DND-41 (cell line): ENCODE results near the gene DCANP1.

Experiments used
- EZH2 ChIP-seq: IDR thresholded peaks from 3 replicates; pipeline ENCODE4 v1.6.1; 2012; ENCODE audit warnings: borderline replicate concordance, low read depth, mild to moderate bottlenecking, moderate library complexity, low read length, inconsistent platforms; ENCODE audit not compliant: severe bottlenecking
- TF ChIP-seq, protein P1 (sequence below): IDR thresholded peaks from 2 replicates; pipeline ENCODE4 v1.5.1; 2012; ENCODE audit warnings: borderline replicate concordance, low read length, moderate library complexity, mild to moderate bottlenecking; ENCODE audit not compliant: poor library complexity, severe bottlenecking; ENCODE audit errors: extremely low read depth

GRCh38 chr5:135493406-135494180 lies 46.4 kb upstream of the DCANP1 start:
- TF ChIP-seq EZH2 = no peak
- TF ChIP-seq, protein P1, sequence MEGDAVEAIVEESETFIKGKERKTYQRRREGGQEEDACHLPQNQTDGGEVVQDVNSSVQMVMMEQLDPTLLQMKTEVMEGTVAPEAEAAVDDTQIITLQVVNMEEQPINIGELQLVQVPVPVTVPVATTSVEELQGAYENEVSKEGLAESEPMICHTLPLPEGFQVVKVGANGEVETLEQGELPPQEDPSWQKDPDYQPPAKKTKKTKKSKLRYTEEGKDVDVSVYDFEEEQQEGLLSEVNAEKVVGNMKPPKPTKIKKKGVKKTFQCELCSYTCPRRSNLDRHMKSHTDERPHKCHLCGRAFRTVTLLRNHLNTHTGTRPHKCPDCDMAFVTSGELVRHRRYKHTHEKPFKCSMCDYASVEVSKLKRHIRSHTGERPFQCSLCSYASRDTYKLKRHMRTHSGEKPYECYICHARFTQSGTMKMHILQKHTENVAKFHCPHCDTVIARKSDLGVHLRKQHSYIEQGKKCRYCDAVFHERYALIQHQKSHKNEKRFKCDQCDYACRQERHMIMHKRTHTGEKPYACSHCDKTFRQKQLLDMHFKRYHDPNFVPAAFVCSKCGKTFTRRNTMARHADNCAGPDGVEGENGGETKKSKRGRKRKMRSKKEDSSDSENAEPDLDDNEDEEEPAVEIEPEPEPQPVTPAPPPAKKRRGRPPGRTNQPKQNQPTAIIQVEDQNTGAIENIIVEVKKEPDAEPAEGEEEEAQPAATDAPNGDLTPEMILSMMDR = no peak
